K562 (cell line): Measurements from ENCODE around the gene SSH3. TPM values are rescaled to one million over a fixed set of nuclear protein-coding genes. Genes with fewer than 3 reads are reported as not detected.

Experiments used
- ARID2 ChIP-seq: fragments of 450-650 bp; IDR thresholded peaks from 2 replicates; pipeline ENCODE4 v1.6.1; 2017; ENCODE audit warnings: antibody characterized with exemption, mild to moderate bottlenecking
- COPS2 ChIP-seq: fragments of 450-650 bp; conservative IDR thresholded peaks from 2 replicates; pipeline ENCODE4 v1.6.1; 2016; ENCODE audit warnings: mild to moderate bottlenecking, moderate library complexity
- CTCF ChIP-seq, 3 experiments: IDR thresholded peaks in 2 of 3; conservative IDR thresholded peaks in 1 of 3; 2 replicates each; pipeline ENCODE4 v1.5.1; 2011 to 2012; ENCODE audit warnings: low read length in 3 of 3, mild to moderate bottlenecking in 3 of 3, control low read depth in 2 of 3, improper control_type of control experiment in 1 of 3, inconsistent platforms in 1 of 3, low read depth in 1 of 3, mixed read lengths in 1 of 3, moderate library complexity in 1 of 3; ENCODE audit not compliant: insufficient read depth in 2 of 3
- DPF2 ChIP-seq: fragments of 450-650 bp; IDR thresholded peaks from 2 replicates; pipeline ENCODE4 v1.6.1; 2016
- ERF ChIP-seq: fragments of 450-650 bp; formaldehyde crosslinking; IDR thresholded peaks from 2 replicates; pipeline ENCODE4 v1.4.0; 2020; ENCODE audit warnings: mild to moderate bottlenecking, mixed read lengths
- ETV5 ChIP-seq: sonication (generic); formaldehyde crosslinking; IDR thresholded peaks from 2 replicates; pipeline ENCODE4 v1.4.0; 2020; ENCODE audit warnings: low read depth, mild to moderate bottlenecking, missing genetic modification reagents
- GTF2F1 ChIP-seq: IDR thresholded peaks from 2 replicates; pipeline ENCODE4 v1.6.1; 2011; ENCODE audit warnings: low read depth, low read length, improper control_type of control experiment
- HSF4 ChIP-seq: fragments of 250-450 bp; sonication (Bioruptor Pico); IDR thresholded peaks from 2 replicates; pipeline ENCODE4 v2.1.2; 2022; ENCODE audit warnings: mild to moderate bottlenecking, moderate library complexity, borderline replicate concordance
- MEF2D ChIP-seq: conservative IDR thresholded peaks from 2 replicates; pipeline ENCODE4 v1.6.1; 2016; ENCODE audit warnings: low read depth, missing genetic modification characterization, missing compliant biosample characterization
- POLR3G ChIP-seq: IDR thresholded peaks from 2 replicates; pipeline ENCODE4 v1.6.1; 2011; ENCODE audit not compliant: insufficient read length, insufficient replicate concordance; ENCODE audit errors: extremely low read depth
- SNIP1 ChIP-seq: fragments of 450-650 bp; IDR thresholded peaks from 2 replicates; pipeline ENCODE4 v1.7.1; 2017; ENCODE audit warnings: low read depth, mild to moderate bottlenecking
- TBP ChIP-seq: optimal IDR thresholded peaks from 2 replicates; pipeline ENCODE3; 2011; ENCODE audit warnings: low read depth, low read length, improper control_type of control experiment
- TFAM ChIP-seq: fragments of 250-450 bp; sonication (Bioruptor Pico); conservative IDR thresholded peaks from 2 replicates; pipeline ENCODE4 v1.5.0; 2021; ENCODE audit warnings: mild to moderate bottlenecking, moderate library complexity
- THAP7 ChIP-seq: fragments of 250-450 bp; sonication (Bioruptor Pico); IDR thresholded peaks from 2 replicates; pipeline ENCODE4 v1.5.0; 2021
- YY1 ChIP-seq, 3 experiments: IDR thresholded peaks; 2 replicates each; pipeline ENCODE4 v1.6.1; 2011; ENCODE audit warnings: low read length in 2 of 3, mild to moderate bottlenecking in 2 of 3, moderate library complexity in 2 of 3, borderline replicate concordance in 1 of 3, control low read depth in 1 of 3, low read depth in 1 of 3; ENCODE audit not compliant: insufficient read depth in 3 of 3, insufficient replicate concordance in 2 of 3, control insufficient read depth in 1 of 3, insufficient read length in 1 of 3; ENCODE audit errors: extremely low read depth in 1 of 3
- ZSCAN32 ChIP-seq: fragments of 450-650 bp; formaldehyde crosslinking; IDR thresholded peaks from 2 replicates; pipeline ENCODE4 v1.4.0; 2020; ENCODE audit warnings: mild to moderate bottlenecking, moderate library complexity
- polyA plus RNA-seq, 8 experiments: library from polyadenylated mRNA; depleted of rRNA in 4 of 8; stranded (reverse) in 5 of 8; unstranded in 3 of 8; fragments of >200 nt; fragmentation: Nextera tagmentation in 2 of 8; fragmentation: Illumina TruSeq in 1 of 8; extraction: Ambion mirVana in 2 of 8; extraction: Trizol in 1 of 8; gene quantifications; 2 replicates each; pipeline versions ENCODE4 v1.2.1 to v1.2.3, GENCODE V29; 2011 to 2014; ENCODE audit warnings: inconsistent platforms in 1 of 8, missing spikeins in 1 of 8
- total RNA-seq, 7 experiments: library from RNA; depleted of rRNA in 6 of 7; stranded (reverse); fragments of >200 nt in 6 of 7; fragmentation: Illumina TruSeq in 2 of 7; extraction: Trizol in 2 of 7; gene quantifications; 2 replicates each; pipeline versions ENCODE4 v1.2.1 to v1.2.3, GENCODE V29; 2011 to 2021; ENCODE audit warnings: low replicate concordance in 1 of 7
- TF ChIP-seq, protein P1 (sequence below): fragments of 450-650 bp; IDR thresholded peaks from 2 replicates; pipeline ENCODE4 v1.6.1; 2017; ENCODE audit warnings: antibody characterized with exemption, mild to moderate bottlenecking

Gene SSH3
- total and polyA plus RNA-seq, 9 of the 15 experiments (the other 6 are each of a cell fraction or from before 2014, with no cell fraction given): 0.07 to 1.0 (median 0.24) TPM; not detected in 3

- TF ChIP-seq SNIP1 (no peak), THAP7 (CRISPR knock-in tag) (no peak), GTF2F1 (no peak), HSF4 (CRISPR knock-in tag) (no peak), ARID2 (peak; percentile 98), ETV5 (CRISPR knock-in tag) (no peak), TFAM (CRISPR knock-in tag) (no peak), ZSCAN32 (CRISPR knock-in tag) (no peak), ERF (CRISPR knock-in tag) (no peak), CTCF (IDR thresholded peaks at IDR 0.05 in 2 of 3, conservative IDR thresholded peaks at IDR 0.05 in 1 of 3; ENCODE audit: insufficient read depth in 2 of 3, low read depth in 1 of 3, low read length in 3 of 3) (peak; percentile 92 to 98 (median 97)), POLR3G (no peak), YY1 (IDR thresholded peaks at IDR 0.05; ENCODE audit: borderline replicate concordance in 1 of 3, control insufficient read depth in 1 of 3, extremely low read depth in 1 of 3, insufficient read depth in 3 of 3, insufficient read length in 1 of 3, insufficient replicate concordance in 2 of 3, low read depth in 1 of 3, low read length in 2 of 3) (peak in 2 of 3 experiments; percentile 58 to 69), COPS2 (no peak), MEF2D (no peak), TBP (peak; percentile 31), DPF2 (peak; percentile 24; the same call in 1 of the 2 replicates)
- TF ChIP-seq, protein P1, sequence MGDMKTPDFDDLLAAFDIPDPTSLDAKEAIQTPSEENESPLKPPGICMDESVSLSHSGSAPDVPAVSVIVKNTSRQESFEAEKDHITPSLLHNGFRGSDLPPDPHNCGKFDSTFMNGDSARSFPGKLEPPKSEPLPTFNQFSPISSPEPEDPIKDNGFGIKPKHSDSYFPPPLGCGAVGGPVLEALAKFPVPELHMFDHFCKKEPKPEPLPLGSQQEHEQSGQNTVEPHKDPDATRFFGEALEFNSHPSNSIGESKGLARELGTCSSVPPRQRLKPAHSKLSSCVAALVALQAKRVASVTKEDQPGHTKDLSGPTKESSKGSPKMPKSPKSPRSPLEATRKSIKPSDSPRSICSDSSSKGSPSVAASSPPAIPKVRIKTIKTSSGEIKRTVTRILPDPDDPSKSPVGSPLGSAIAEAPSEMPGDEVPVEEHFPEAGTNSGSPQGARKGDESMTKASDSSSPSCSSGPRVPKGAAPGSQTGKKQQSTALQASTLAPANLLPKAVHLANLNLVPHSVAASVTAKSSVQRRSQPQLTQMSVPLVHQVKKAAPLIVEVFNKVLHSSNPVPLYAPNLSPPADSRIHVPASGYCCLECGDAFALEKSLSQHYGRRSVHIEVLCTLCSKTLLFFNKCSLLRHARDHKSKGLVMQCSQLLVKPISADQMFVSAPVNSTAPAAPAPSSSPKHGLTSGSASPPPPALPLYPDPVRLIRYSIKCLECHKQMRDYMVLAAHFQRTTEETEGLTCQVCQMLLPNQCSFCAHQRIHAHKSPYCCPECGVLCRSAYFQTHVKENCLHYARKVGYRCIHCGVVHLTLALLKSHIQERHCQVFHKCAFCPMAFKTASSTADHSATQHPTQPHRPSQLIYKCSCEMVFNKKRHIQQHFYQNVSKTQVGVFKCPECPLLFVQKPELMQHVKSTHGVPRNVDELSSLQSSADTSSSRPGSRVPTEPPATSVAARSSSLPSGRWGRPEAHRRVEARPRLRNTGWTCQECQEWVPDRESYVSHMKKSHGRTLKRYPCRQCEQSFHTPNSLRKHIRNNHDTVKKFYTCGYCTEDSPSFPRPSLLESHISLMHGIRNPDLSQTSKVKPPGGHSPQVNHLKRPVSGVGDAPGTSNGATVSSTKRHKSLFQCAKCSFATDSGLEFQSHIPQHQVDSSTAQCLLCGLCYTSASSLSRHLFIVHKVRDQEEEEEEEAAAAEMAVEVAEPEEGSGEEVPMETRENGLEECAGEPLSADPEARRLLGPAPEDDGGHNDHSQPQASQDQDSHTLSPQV: 0 out of 2 replicates have a peak, but pooled peaks have one; percentile 61
Observed at GRCh38 chr11:67356864-67357561, 53.7 kb downstream of the SSH3 start (continued).
